ENCODE measurements around the gene TCF25.

Gene TCF25

DNA sequence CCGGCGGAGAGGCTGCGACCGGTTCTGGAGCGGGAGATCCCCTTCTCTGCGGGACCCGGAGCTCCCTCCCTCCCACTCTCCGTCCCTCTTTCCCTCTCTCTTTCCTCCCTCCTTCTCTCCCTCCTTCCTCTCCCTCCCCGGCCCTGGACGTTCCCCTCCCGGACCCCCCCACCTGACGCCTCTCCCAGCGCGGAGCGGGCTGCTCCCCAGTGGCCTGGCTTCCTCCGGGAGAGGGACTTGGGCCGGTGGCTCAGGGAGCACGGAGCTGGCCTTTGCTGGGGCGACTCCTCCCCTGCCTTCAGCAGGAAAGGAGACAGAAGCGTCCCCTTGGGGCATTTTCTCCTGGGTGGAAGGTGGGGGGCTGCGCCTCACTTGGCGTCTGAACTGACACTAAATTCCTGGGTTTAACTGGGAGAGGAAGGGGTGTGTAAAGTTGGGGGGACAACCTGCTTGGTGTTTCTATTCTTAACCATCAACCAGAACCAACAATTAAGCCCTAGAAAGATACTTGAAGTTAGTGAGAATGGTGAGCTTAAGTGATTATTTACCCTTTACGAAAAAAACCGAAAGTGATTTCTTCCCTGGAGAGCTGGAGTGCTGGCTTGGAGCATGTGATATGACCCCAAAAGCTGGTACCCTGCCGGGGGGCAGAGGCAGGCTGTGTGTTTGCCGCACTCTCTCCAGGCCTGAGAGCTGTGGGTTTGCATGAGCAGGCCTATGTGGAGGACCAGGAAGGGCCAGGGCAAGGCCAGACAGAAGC is 44.3 kb upstream of the TCF25 start (continued):
- TF ChIP-seq, protein P1, sequence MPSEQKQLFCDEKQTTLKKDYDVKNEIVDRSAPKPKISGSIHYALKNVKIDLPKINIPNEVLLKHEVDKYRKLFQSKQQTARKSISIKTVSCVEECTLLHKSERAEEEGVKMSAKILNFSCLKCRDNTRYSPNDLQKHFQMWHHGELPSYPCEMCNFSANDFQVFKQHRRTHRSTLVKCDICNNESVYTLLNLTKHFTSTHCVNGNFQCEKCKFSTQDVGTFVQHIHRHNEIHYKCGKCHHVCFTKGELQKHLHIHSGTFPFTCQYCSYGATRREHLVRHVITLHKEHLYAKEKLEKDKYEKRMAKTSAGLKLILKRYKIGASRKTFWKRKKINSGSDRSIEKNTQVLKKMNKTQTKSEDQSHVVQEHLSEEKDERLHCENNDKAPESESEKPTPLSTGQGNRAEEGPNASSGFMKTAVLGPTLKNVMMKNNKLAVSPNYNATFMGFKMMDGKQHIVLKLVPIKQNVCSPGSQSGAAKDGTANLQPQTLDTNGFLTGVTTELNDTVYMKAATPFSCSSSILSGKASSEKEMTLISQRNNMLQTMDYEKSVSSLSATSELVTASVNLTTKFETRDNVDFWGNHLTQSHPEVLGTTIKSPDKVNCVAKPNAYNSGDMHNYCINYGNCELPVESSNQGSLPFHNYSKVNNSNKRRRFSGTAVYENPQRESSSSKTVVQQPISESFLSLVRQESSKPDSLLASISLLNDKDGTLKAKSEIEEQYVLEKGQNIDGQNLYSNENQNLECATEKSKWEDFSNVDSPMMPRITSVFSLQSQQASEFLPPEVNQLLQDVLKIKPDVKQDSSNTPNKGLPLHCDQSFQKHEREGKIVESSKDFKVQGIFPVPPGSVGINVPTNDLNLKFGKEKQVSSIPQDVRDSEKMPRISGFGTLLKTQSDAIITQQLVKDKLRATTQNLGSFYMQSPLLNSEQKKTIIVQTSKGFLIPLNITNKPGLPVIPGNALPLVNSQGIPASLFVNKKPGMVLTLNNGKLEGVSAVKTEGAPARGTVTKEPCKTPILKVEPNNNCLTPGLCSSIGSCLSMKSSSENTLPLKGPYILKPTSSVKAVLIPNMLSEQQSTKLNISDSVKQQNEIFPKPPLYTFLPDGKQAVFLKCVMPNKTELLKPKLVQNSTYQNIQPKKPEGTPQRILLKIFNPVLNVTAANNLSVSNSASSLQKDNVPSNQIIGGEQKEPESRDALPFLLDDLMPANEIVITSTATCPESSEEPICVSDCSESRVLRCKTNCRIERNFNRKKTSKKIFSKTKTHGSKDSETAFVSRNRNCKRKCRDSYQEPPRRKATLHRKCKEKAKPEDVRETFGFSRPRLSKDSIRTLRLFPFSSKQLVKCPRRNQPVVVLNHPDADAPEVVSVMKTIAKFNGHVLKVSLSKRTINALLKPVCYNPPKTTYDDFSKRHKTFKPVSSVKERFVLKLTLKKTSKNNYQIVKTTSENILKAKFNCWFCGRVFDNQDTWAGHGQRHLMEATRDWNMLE (tag by site-specific recombination; conservative IDR thresholded peaks at IDR 0.05; ENCODE audit: low read depth) = no peak
- TF ChIP-seq ZFP37 (tag by site-specific recombination; IDR thresholded peaks at IDR 0.05) (no peak), ZNF530 (tag by site-specific recombination; IDR thresholded peaks at IDR 0.05; ENCODE audit: low read depth) (no peak), ZNF37A (tag by site-specific recombination; IDR thresholded peaks at IDR 0.05) (no peak), ZNF785 (tag by site-specific recombination; IDR thresholded peaks at IDR 0.05) (no peak), ZNF654 (tag by site-specific recombination; IDR thresholded peaks at IDR 0.05; ENCODE audit: low read depth) (no peak), ZNF610 (tag by site-specific recombination; IDR thresholded peaks at IDR 0.05; ENCODE audit: borderline replicate concordance) (no peak), MYNN (tag by site-specific recombination; IDR thresholded peaks at IDR 0.05; ENCODE audit: borderline replicate concordance) (no peak), YY2 (tag by site-specific recombination; IDR thresholded peaks at IDR 0.05) (no peak), BCL11B (tag by site-specific recombination; IDR thresholded peaks at IDR 0.05; ENCODE audit: low read depth) (no peak), ZNF549 (tag by site-specific recombination; IDR thresholded peaks at IDR 0.05) (no peak), ZNF433 (tag by site-specific recombination; IDR thresholded peaks at IDR 0.05; ENCODE audit: low read depth) (no peak), ZNF19 (tag by site-specific recombination; IDR thresholded peaks at IDR 0.05; ENCODE audit: low read depth) (no peak), ZNF473 (tag by site-specific recombination; IDR thresholded peaks at IDR 0.05) (no peak), ZNF416 (tag by site-specific recombination; IDR thresholded peaks at IDR 0.05) (no peak), ZNF426 (tag by site-specific recombination; IDR thresholded peaks at IDR 0.05) (no peak), FEZF1 (tag by site-specific recombination; IDR thresholded peaks at IDR 0.05) (no peak), ZNF677 (tag by site-specific recombination; IDR thresholded peaks at IDR 0.05) (no peak), ZNF155 (tag by site-specific recombination; IDR thresholded peaks at IDR 0.05) (no peak), ZNF335 (tag by site-specific recombination; conservative IDR thresholded peaks at IDR 0.05) (peak; percentile 66), ZSCAN16 (tag by site-specific recombination; IDR thresholded peaks at IDR 0.05) (no peak)
- TF ChIP-seq, protein P2, sequence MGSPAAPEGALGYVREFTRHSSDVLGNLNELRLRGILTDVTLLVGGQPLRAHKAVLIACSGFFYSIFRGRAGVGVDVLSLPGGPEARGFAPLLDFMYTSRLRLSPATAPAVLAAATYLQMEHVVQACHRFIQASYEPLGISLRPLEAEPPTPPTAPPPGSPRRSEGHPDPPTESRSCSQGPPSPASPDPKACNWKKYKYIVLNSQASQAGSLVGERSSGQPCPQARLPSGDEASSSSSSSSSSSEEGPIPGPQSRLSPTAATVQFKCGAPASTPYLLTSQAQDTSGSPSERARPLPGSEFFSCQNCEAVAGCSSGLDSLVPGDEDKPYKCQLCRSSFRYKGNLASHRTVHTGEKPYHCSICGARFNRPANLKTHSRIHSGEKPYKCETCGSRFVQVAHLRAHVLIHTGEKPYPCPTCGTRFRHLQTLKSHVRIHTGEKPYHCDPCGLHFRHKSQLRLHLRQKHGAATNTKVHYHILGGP (tag by site-specific recombination; IDR thresholded peaks at IDR 0.05) = no peak
- TF ChIP-seq, protein P3, sequence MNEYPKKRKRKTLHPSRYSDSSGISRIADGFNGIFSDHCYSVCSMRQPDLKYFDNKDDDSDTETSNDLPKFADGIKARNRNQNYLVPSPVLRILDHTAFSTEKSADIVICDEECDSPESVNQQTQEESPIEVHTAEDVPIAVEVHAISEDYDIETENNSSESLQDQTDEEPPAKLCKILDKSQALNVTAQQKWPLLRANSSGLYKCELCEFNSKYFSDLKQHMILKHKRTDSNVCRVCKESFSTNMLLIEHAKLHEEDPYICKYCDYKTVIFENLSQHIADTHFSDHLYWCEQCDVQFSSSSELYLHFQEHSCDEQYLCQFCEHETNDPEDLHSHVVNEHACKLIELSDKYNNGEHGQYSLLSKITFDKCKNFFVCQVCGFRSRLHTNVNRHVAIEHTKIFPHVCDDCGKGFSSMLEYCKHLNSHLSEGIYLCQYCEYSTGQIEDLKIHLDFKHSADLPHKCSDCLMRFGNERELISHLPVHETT (tag by site-specific recombination; IDR thresholded peaks at IDR 0.05) = no peak
- TF ChIP-seq, protein P4, sequence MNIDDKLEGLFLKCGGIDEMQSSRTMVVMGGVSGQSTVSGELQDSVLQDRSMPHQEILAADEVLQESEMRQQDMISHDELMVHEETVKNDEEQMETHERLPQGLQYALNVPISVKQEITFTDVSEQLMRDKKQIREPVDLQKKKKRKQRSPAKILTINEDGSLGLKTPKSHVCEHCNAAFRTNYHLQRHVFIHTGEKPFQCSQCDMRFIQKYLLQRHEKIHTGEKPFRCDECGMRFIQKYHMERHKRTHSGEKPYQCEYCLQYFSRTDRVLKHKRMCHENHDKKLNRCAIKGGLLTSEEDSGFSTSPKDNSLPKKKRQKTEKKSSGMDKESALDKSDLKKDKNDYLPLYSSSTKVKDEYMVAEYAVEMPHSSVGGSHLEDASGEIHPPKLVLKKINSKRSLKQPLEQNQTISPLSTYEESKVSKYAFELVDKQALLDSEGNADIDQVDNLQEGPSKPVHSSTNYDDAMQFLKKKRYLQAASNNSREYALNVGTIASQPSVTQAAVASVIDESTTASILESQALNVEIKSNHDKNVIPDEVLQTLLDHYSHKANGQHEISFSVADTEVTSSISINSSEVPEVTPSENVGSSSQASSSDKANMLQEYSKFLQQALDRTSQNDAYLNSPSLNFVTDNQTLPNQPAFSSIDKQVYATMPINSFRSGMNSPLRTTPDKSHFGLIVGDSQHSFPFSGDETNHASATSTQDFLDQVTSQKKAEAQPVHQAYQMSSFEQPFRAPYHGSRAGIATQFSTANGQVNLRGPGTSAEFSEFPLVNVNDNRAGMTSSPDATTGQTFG (tag by site-specific recombination; IDR thresholded peaks at IDR 0.05; ENCODE audit: borderline replicate concordance) = no peak
- TF ChIP-seq, protein P5, sequence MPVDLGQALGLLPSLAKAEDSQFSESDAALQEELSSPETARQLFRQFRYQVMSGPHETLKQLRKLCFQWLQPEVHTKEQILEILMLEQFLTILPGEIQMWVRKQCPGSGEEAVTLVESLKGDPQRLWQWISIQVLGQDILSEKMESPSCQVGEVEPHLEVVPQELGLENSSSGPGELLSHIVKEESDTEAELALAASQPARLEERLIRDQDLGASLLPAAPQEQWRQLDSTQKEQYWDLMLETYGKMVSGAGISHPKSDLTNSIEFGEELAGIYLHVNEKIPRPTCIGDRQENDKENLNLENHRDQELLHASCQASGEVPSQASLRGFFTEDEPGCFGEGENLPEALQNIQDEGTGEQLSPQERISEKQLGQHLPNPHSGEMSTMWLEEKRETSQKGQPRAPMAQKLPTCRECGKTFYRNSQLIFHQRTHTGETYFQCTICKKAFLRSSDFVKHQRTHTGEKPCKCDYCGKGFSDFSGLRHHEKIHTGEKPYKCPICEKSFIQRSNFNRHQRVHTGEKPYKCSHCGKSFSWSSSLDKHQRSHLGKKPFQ (tag by site-specific recombination; IDR thresholded peaks at IDR 0.05) = no peak

Data from HEK293 (cell line).